HepG2 (cell line): Measurements from ENCODE around the gene WDR54. TPM values are rescaled to one million over a fixed set of nuclear protein-coding genes. Genes with fewer than 3 reads are reported as not detected.

Experiments
- CHD2 ChIP-seq: IDR thresholded peaks from 2 replicates; pipeline ENCODE4 v1.6.1; 2011; ENCODE audit warnings: low read depth, low read length, improper control_type of control experiment
- EEA1 ChIP-seq: sonication (generic); formaldehyde crosslinking; IDR thresholded peaks from 2 replicates; pipeline ENCODE4 v1.5.1; 2020; ENCODE audit warnings: mild to moderate bottlenecking, missing genetic modification reagents, borderline replicate concordance
- KIAA2018 ChIP-seq: sonication (generic); formaldehyde crosslinking; IDR thresholded peaks from 2 replicates; pipeline ENCODE4 v1.5.0; 2020; ENCODE audit warnings: mild to moderate bottlenecking, missing genetic modification reagents, borderline replicate concordance
- KLF13 ChIP-seq: sonication (generic); formaldehyde crosslinking; IDR thresholded peaks from 2 replicates; pipeline ENCODE4 v1.4.0; 2020; ENCODE audit warnings: mild to moderate bottlenecking, missing genetic modification reagents
- MAFF ChIP-seq: IDR thresholded peaks from 2 replicates; pipeline ENCODE4 v1.6.1; 2011; ENCODE audit warnings: low read depth, low read length, improper control_type of control experiment
- SAFB2 ChIP-seq: sonication (generic); formaldehyde crosslinking; IDR thresholded peaks from 2 replicates; pipeline ENCODE4 v1.5.1; 2020; ENCODE audit warnings: missing genetic modification reagents, low read depth, mild to moderate bottlenecking, borderline replicate concordance
- SNAI1 ChIP-seq: sonication (generic); formaldehyde crosslinking; IDR thresholded peaks from 2 replicates; pipeline ENCODE4 v1.5.0; 2020; ENCODE audit warnings: mild to moderate bottlenecking, missing genetic modification reagents, borderline replicate concordance
- TP53 ChIP-seq: sonication (generic); formaldehyde crosslinking; conservative IDR thresholded peaks from 2 replicates; pipeline ENCODE4 v1.4.0; 2020; ENCODE audit warnings: missing genetic modification reagents
- ZNF333 ChIP-seq: sonication (generic); formaldehyde crosslinking; IDR thresholded peaks from 2 replicates; pipeline ENCODE4 v1.4.0; 2020; ENCODE audit warnings: mild to moderate bottlenecking, missing genetic modification reagents, borderline replicate concordance
- ZNF678 ChIP-seq: sonication (generic); formaldehyde crosslinking; IDR thresholded peaks from 2 replicates; pipeline ENCODE4 v1.4.0; 2020; ENCODE audit warnings: mild to moderate bottlenecking, missing genetic modification reagents
- ZSCAN12 ChIP-seq: sonication (generic); formaldehyde crosslinking; IDR thresholded peaks from 2 replicates; pipeline ENCODE4 v1.9.0; 2021; ENCODE audit warnings: mild to moderate bottlenecking, missing genetic modification reagents
- polyA plus RNA-seq, 8 experiments: library from polyadenylated mRNA; depleted of rRNA in 3 of 8; stranded (reverse) in 7 of 8; unstranded in 1 of 8; fragments of >200 nt; fragmentation: Illumina TruSeq in 4 of 8; extraction: Trizol in 4 of 8; gene quantifications; 2 replicates each; pipeline versions ENCODE4 v1.2.1 to v1.2.3, GENCODE V29; 2011 to 2016; ENCODE audit warnings: low read depth in 4 of 8, missing spikeins in 1 of 8, mixed read lengths in 1 of 8; ENCODE audit not compliant: insufficient read depth in 1 of 8
- total RNA-seq, 5 experiments: library from RNA; depleted of rRNA; stranded (reverse); fragments of >200 nt; fragmentation: Illumina TruSeq; extraction: Trizol; gene quantifications; 2 replicates each; pipeline ENCODE4 v1.2.3, GENCODE V29; 2016; ENCODE audit warnings: low read depth in 1 of 5
- TF ChIP-seq, protein P1 (sequence below): sonication (generic); formaldehyde crosslinking; IDR thresholded peaks from 2 replicates; pipeline ENCODE4 v1.8.1; 2022; ENCODE audit warnings: low read depth, mild to moderate bottlenecking, missing genetic modification reagents
- TF ChIP-seq, protein P2 (sequence below): sonication (generic); formaldehyde crosslinking; conservative IDR thresholded peaks from 2 replicates; pipeline ENCODE4 v1.4.0; 2020; ENCODE audit warnings: missing genetic modification reagents
- TF ChIP-seq, protein P3 (sequence below): sonication (generic); formaldehyde crosslinking; conservative IDR thresholded peaks from 2 replicates; pipeline ENCODE4 v1.4.0; 2020; ENCODE audit warnings: missing genetic modification reagents

The WDR54 gene
- total and polyA plus RNA-seq, 2 of the 13 experiments (the other 11 are each of a cell fraction or from before 2014, with no cell fraction given): 2.0 to 17.3 TPM

DNA sequence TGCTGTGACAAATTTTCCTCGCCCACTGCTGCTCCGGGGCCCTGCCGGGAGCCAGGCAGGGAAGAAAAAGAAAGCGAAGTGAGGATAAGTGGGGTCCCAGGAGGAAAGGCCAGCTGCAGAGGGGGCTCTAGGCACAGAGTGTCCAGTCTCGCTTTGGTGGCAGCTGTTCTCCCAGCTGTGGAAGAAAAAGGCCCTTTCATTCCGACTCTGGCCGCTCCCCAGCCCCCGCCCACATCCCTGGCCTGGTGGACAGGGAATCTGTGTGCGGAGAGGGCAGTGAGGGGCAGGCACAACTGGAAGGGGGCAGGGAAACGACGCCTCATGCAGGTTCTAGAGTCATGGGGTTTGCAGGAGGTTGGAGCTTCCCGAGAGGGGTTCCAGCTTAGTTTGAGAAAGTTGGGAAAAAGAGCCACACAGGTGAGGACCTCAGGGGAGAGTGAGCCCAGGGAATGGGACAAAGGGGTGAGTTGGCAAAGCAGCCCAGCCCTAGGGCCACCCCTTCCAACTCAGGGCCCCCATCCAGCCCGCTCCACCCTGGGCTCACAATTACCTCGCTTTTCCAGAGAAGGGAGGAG lies 18.4 kb downstream of the WDR54 start (continued):
- TF ChIP-seq KIAA2018 (no peak), EEA1 (CRISPR knock-in tag) (no peak), KLF13 (CRISPR knock-in tag) (0 out of 2 replicates have a peak, but pooled peaks have one; percentile 1), SNAI1 (CRISPR knock-in tag) (0 out of 2 replicates have a peak, but pooled peaks have one; percentile 4), SAFB2 (no peak), MAFF (no peak), CHD2 (0 out of 2 replicates have a peak, but pooled peaks have one; percentile 35), TP53 (CRISPR knock-in tag) (no peak), ZSCAN12 (CRISPR knock-in tag) (no peak), ZNF333 (CRISPR knock-in tag) (no peak), ZNF678 (no peak)
- TF ChIP-seq, protein P1, sequence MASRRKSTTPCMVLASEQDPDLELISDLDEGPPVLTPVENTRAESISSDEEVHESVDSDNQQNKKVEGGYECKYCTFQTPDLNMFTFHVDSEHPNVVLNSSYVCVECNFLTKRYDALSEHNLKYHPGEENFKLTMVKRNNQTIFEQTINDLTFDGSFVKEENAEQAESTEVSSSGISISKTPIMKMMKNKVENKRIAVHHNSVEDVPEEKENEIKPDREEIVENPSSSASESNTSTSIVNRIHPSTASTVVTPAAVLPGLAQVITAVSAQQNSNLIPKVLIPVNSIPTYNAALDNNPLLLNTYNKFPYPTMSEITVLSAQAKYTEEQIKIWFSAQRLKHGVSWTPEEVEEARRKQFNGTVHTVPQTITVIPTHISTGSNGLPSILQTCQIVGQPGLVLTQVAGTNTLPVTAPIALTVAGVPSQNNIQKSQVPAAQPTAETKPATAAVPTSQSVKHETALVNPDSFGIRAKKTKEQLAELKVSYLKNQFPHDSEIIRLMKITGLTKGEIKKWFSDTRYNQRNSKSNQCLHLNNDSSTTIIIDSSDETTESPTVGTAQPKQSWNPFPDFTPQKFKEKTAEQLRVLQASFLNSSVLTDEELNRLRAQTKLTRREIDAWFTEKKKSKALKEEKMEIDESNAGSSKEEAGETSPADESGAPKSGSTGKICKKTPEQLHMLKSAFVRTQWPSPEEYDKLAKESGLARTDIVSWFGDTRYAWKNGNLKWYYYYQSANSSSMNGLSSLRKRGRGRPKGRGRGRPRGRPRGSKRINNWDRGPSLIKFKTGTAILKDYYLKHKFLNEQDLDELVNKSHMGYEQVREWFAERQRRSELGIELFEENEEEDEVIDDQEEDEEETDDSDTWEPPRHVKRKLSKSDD (CRISPR knock-in tag): no peak
- TF ChIP-seq, protein P2, sequence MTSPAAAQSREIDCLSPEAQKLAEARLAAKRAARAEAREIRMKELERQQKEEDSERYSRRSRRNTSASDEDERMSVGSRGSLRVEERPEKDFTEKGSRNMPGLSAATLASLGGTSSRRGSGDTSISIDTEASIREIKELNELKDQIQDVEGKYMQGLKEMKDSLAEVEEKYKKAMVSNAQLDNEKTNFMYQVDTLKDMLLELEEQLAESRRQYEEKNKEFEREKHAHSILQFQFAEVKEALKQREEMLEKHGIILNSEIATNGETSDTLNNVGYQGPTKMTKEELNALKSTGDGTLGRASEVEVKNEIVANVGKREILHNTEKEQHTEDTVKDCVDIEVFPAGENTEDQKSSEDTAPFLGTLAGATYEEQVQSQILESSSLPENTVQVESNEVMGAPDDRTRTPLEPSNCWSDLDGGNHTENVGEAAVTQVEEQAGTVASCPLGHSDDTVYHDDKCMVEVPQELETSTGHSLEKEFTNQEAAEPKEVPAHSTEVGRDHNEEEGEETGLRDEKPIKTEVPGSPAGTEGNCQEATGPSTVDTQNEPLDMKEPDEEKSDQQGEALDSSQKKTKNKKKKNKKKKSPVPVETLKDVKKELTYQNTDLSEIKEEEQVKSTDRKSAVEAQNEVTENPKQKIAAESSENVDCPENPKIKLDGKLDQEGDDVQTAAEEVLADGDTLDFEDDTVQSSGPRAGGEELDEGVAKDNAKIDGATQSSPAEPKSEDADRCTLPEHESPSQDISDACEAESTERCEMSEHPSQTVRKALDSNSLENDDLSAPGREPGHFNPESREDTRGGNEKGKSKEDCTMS (CRISPR knock-in tag): no peak
- TF ChIP-seq, protein P3, sequence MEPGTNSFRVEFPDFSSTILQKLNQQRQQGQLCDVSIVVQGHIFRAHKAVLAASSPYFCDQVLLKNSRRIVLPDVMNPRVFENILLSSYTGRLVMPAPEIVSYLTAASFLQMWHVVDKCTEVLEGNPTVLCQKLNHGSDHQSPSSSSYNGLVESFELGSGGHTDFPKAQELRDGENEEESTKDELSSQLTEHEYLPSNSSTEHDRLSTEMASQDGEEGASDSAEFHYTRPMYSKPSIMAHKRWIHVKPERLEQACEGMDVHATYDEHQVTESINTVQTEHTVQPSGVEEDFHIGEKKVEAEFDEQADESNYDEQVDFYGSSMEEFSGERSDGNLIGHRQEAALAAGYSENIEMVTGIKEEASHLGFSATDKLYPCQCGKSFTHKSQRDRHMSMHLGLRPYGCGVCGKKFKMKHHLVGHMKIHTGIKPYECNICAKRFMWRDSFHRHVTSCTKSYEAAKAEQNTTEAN (CRISPR knock-in tag): no peak
